Measurements from ENCODE around the gene TIAM1. TPM values are rescaled to one million over a fixed set of nuclear protein-coding genes. Genes with fewer than 3 reads are reported as not detected.

TIAM1 gene
- total RNA-seq, 2 experiments from 2014 or later: 15.0 to 25.1 TPM

DNA sequence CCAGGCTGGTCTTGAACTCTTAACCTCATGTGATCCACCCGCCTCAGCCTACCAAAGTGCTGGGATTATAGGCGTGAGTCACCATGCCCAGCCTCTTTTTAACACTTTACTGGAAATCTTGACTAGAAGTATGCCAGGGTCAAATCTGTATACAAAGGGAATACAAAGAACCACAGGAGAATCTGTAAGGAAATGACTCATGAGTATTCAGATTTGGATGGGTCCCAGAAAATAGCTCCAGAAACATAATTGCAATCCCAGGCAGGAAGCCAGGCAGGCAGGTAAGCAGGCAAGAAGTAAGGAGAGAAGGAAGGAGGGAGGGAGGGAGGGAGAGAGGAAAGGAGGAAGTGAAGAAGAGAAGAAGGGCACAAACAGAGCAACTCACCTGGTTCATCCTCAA is 22.8 kb upstream of the TIAM1 start:
- TF ChIP-seq, protein P1, sequence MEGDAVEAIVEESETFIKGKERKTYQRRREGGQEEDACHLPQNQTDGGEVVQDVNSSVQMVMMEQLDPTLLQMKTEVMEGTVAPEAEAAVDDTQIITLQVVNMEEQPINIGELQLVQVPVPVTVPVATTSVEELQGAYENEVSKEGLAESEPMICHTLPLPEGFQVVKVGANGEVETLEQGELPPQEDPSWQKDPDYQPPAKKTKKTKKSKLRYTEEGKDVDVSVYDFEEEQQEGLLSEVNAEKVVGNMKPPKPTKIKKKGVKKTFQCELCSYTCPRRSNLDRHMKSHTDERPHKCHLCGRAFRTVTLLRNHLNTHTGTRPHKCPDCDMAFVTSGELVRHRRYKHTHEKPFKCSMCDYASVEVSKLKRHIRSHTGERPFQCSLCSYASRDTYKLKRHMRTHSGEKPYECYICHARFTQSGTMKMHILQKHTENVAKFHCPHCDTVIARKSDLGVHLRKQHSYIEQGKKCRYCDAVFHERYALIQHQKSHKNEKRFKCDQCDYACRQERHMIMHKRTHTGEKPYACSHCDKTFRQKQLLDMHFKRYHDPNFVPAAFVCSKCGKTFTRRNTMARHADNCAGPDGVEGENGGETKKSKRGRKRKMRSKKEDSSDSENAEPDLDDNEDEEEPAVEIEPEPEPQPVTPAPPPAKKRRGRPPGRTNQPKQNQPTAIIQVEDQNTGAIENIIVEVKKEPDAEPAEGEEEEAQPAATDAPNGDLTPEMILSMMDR (conservative IDR thresholded peaks at IDR 0.05; ENCODE audit: low read length): no peak
- no peak for TF ChIP-seq EZH2phosphoT487 (IDR thresholded peaks at IDR 0.05; ENCODE audit: borderline replicate concordance, low read depth, low read length)
- no peak overlapping the region for H2AFZ ChIP-seq (ENCODE audit: low read length)
- POLR2A ChIA-PET: no interaction called here
- CTCF ChIA-PET (ENCODE audit: unreplicated experiment): no interaction called here
- no peaks in the 10 kb centered on the region for H3K79me2 ChIP-seq (ENCODE audit: insufficient read depth, low read depth, low read length)
- no peak overlapping the region for H3K27ac ChIP-seq (ENCODE audit: low read depth, low read length, poor library complexity, severe bottlenecking)
- H3K4me2 ChIP-seq (ENCODE audit: low read length): no peak overlapping the region
- no peak overlapping the region for H3K4me3 ChIP-seq (ENCODE audit: low read depth, low read length, poor library complexity, severe bottlenecking)
- intact Hi-C loops (cut with micrococcal nuclease; ENCODE audit: unreplicated experiment): no loop called here
- no peaks in the 10 kb centered on the region for H3K4me1 ChIP-seq (ENCODE audit: insufficient read depth, low read length, poor library complexity, severe bottlenecking)
- no peaks in the 10 kb centered on the region for H3K9me3 ChIP-seq (ENCODE audit: low read length)
- no peaks in the 10 kb centered on the region for H3K36me3 ChIP-seq (ENCODE audit: insufficient read depth, low read length)
- no peak for DNase-seq (ENCODE audit: low spot score)
- no peaks in the 10 kb centered on the region for H3K9me2 ChIP-seq (ENCODE audit: insufficient read depth, low read length)
- no TSS peak for BruUV-seq (replicated peaks)
- H4K20me1 ChIP-seq (ENCODE audit: insufficient read depth, low read length): no peaks in the 10 kb centered on the region

DNA sequence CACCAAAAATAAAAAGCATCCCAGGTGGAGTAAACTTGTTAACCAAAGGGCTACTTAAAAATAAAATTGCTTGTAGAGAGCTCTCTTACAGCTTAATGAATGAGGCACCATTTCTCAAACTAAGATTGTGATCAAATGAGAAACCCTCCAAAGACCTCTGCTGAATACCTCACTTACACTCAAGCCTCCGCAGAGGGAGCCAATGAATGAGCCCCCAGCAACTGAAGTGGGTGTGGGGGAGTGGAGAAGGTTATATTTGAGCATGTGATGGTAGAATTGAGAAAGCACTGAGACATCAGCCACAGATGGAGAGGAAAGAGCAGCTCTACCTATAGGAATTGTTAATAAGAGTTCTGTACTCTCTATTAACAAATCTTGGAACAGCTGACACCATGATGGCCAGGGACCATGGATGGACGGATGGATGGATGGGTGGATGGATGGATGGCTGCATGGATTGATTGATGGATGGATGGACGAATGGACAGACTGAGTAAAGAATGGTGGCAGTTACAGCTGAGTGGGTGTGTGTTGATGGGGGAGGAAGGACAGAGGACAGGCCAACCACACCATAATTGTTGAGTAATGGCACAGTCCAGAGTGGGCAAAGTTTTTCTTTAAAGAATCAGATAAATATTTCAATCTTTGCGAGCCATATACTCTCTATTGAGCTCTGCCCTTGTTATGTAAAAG is 20.3 kb upstream of the TIAM1 start:
- intact Hi-C loops (cut with micrococcal nuclease; ENCODE audit: unreplicated experiment): no loop called here
- POLR2A ChIA-PET: interaction anchor here (0.9 to 1.3 kb wide), 3 partner anchors 13 to 75 kb away, joined by 4 to 5 read pairs (median 4); no protein-coding TSS in a partner anchor
- Histone ChIP-seq H3K27ac (ENCODE audit: low read depth, low read length, poor library complexity, severe bottlenecking) (no peak overlapping the region), H3K79me2 (ENCODE audit: insufficient read depth, low read depth, low read length) (no peaks in the 10 kb centered on the region), H3K4me2 (ENCODE audit: low read length) (no peak overlapping the region), H3K36me3 (ENCODE audit: insufficient read depth, low read length) (no peaks in the 10 kb centered on the region), H3K9me3 (ENCODE audit: low read length) (no peaks in the 10 kb centered on the region), H3K9me2 (ENCODE audit: insufficient read depth, low read length) (no peaks in the 10 kb centered on the region), H3K4me3 (ENCODE audit: low read depth, low read length, poor library complexity, severe bottlenecking) (no peak overlapping the region), H3K4me1 (ENCODE audit: insufficient read depth, low read length, poor library complexity, severe bottlenecking) (no peaks in the 10 kb centered on the region), H4K20me1 (ENCODE audit: insufficient read depth, low read length) (no peaks in the 10 kb centered on the region), H2AFZ (ENCODE audit: low read length) (no peak overlapping the region)
- BruUV-seq (replicated peaks): no TSS peak
- TF ChIP-seq, protein P1 (conservative IDR thresholded peaks at IDR 0.05; ENCODE audit: low read length): no peak
- no peak for TF ChIP-seq EZH2phosphoT487 (IDR thresholded peaks at IDR 0.05; ENCODE audit: borderline replicate concordance, low read depth, low read length)
- CTCF ChIA-PET (ENCODE audit: unreplicated experiment): no interaction called here
- DNase-seq (ENCODE audit: low spot score): no peak

DNA sequence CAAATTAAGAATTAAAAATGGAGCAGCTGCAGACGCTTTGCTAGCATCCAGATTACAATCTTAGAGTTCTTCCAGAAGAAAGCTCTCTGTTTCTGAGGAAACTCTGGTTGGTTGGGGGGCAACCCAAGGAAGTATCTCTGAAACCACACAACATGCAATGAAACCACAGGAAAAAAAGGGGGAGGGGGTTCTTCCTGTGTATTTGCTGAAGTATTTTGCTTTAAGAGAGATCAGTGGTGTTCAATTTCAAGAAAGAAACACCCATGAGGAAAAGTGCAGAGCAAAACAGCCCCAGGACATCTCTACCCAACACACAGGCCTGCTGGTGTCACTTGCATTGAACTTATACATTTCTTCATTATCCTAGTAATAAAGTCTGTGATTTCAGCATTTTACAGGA is 19.7 kb upstream of the TIAM1 start:
- ChIA-PET POLR2A (interaction anchor here (0.7 to 1.3 kb wide), 4 partner anchors 13 to 1696 kb away, joined by 3 to 5 read pairs (median 4); no protein-coding TSS in a partner anchor), CTCF (ENCODE audit: unreplicated experiment) (no interaction called here)
- no peak for DNase-seq (ENCODE audit: low spot score)
- Histone ChIP-seq H2AFZ (ENCODE audit: low read length) (no peak overlapping the region), H4K20me1 (ENCODE audit: insufficient read depth, low read length) (no peaks in the 10 kb centered on the region), H3K36me3 (ENCODE audit: insufficient read depth, low read length) (no peaks in the 10 kb centered on the region), H3K4me2 (ENCODE audit: low read length) (no peak overlapping the region), H3K4me1 (ENCODE audit: insufficient read depth, low read length, poor library complexity, severe bottlenecking) (no peaks in the 10 kb centered on the region), H3K9me2 (ENCODE audit: insufficient read depth, low read length) (no peaks in the 10 kb centered on the region), H3K79me2 (ENCODE audit: insufficient read depth, low read depth, low read length) (no peaks in the 10 kb centered on the region), H3K27ac (ENCODE audit: low read depth, low read length, poor library complexity, severe bottlenecking) (no peak overlapping the region), H3K4me3 (ENCODE audit: low read depth, low read length, poor library complexity, severe bottlenecking) (no peak overlapping the region), H3K9me3 (ENCODE audit: low read length) (no peaks in the 10 kb centered on the region)
- intact Hi-C loops (cut with micrococcal nuclease; ENCODE audit: unreplicated experiment): no loop called here
- BruUV-seq (replicated peaks): no TSS peak
- TF ChIP-seq, protein P1 (conservative IDR thresholded peaks at IDR 0.05; ENCODE audit: low read length): no peak
- TF ChIP-seq EZH2phosphoT487 (IDR thresholded peaks at IDR 0.05; ENCODE audit: borderline replicate concordance, low read depth, low read length): no peak
